Frontal cortex (tissue), 4 donors: ENCODE measurements around the gene CACNB2. TPM values are rescaled to one million over a fixed set of nuclear protein-coding genes. Genes with fewer than 3 reads are reported as not detected.

ENCODE experiments used
- DNase-seq, 2 donors: peaks; one replicate each; pipeline ENCODE4 v3.0.0; 2012; ENCODE audit warnings: low spot score in 2 of 2
- FAIRE-seq: peaks from 2 replicates; lab custom pipeline; 2012; peaks lifted over from hg19 to GRCh38; lab: Jason Lieb, UNC
- total RNA-seq: library from RNA; depleted of rRNA; stranded (reverse); fragments of >200 nt; gene quantifications from one replicate; pipeline ENCODE4 v1.2.3, GENCODE V29; 2014
- donor health status: control.
- donor health status: control.
- donor health status: control.

The CACNB2 gene
- total RNA-seq, 1 donor from 2014 or later, result 10.6 TPM

DNA sequence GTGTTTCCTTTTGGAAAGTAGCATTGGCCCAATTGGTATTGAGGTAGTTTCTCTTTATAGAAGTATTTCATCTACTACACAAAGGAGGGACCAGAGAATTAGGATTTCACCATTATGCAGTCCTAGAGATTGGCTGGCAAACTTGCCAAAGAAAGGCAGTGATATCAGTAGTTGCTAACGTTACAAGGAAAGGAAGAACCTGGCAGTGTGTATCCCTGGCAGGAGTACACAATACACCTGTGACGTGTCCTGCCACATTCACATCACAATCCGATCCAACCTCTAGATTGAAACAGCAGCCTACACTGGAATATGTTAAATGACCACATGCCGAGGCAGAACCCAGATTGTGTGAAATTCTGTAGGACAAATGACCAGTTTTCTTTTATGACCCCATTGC lies 81.7 kb downstream of the CACNB2 start:
- FAIRE-seq, result no peak

GRCh38 chr10:18222866-18223265 lies 82.6 kb downstream of the CACNB2 start:
- no peak for DNase-seq
- FAIRE-seq, result no peak

More for the DNA sequence above, 81.7 kb downstream of the CACNB2 start:
- no peak for DNase-seq

DNA sequence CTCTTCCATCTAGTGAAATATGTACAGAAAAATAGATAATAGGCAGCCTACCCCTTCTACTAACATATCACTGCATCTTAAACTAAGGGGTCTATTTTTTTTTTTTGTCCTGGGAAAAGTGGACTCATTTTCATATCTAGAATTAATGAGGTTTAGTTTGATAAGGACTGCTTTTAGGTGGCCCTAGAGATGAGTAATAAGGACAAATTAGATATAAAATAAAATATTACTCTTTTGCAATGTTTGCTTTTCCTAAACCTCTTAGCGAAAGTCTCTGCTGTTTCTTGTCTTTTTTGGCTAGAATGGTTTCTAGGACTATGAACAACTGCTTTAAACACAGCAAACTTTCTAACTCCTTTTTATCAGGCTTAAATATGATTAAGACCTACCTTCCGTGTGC lies 83.7 kb downstream of the CACNB2 start:
- FAIRE-seq, result no peak
- no peak for DNase-seq

- FAIRE-seq, result no peak
- no peak for DNase-seq
Measured at GRCh38 chr10:18224626-18225445, 84.6 kb downstream of the CACNB2 start.

- FAIRE-seq, result no peak
Measured at GRCh38 chr10:18226336-18226735, 86.1 kb downstream of the CACNB2 start.

GRCh38 chr10:18229826-18230225 lies 89.6 kb downstream of the CACNB2 start:
- no peak for DNase-seq
- no peak for FAIRE-seq

More at GRCh38 chr10:18226336-18226735, 86.1 kb downstream of the CACNB2 start:
- DNase-seq, result no peak

DNA sequence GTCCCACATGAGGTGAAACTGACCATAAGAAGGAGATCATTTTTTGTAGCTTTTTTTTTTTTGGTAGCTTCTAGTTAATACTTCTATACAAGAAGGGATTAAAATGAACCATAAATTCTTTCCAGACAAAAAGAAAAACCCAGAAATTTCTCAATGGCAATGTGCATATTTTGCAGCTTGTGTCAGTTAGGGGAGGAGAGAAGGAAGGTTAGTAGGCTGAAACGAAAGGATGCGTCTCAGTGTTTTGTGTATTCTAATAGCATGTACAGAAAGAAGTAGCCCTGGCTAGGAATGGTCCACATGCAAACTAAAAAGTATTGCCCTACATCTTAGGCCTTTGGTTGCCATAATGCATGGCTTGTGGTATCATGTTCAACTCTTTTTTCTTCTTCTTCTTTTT lies 90.6 kb downstream of the CACNB2 start:
- DNase-seq (no peak), FAIRE-seq (no peak)

DNA sequence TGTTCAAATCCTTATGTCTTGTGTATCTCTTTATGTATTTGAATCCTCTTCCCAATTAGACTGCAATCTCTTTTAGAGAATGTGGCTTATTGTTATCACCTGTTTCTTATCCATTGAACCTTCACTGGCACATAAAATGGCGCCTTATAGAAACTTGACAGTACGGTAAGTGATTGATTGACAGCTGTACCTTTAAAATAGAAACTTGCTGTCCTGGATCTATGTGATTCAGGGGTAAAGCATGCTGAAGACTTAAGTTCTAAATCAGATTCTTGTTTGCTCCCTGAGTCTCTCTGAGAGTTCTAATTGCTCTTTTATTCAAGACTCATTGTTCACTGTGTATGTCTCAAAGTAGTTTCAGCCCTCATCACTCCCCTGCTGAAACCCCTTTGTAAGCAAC lies 91.3 kb downstream of the CACNB2 start:
- FAIRE-seq (no peak), DNase-seq (no peak)

- FAIRE-seq, result no peak
- DNase-seq, result no peak
Measured at GRCh38 chr10:18233775-18234174, 93.6 kb downstream of the CACNB2 start.

GRCh38 chr10:18235477-18235876 lies 95.3 kb downstream of the CACNB2 start:
- FAIRE-seq (no peak), DNase-seq (no peak)

- no peak for DNase-seq
- FAIRE-seq, result no peak
Measured at GRCh38 chr10:18236756-18237155, 96.5 kb downstream of the CACNB2 start.

DNA sequence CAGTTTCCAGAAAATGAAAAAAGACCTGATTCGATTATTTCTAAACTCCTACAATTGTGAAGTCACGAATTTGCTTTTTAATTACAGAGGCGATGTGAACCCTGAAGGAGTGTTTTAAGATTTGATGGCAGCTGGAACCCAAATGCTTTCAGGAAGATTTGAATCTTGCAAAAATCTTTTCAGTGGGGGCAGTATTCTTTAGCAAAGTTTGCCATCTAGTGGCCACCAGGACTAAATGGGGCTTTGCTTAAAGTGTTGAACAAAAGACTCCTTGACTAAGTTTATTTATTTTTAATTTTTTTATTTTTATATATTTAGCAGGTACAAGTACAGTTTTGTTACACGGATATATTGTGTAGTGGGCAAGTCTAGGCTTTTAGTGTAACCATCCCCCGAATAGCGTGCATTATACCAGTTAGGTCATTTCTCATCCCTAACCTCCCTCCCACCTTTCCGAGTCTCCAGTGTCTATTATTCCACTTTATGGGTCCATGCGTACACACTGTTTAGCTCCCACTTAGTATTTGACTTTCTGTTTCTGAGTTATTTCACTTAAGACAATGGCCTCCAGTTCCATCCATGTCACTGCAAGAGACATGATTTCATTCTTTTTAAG lies 98.8 kb downstream of the CACNB2 start:
- FAIRE-seq, result peak; percentile 6

GRCh38 chr10:18240185-18240882 lies 100.1 kb downstream of the CACNB2 start:
- FAIRE-seq (no peak), DNase-seq (no peak)

More for the DNA sequence above, 98.8 kb downstream of the CACNB2 start:
- DNase-seq, result peak; percentile 8 to 37

DNA sequence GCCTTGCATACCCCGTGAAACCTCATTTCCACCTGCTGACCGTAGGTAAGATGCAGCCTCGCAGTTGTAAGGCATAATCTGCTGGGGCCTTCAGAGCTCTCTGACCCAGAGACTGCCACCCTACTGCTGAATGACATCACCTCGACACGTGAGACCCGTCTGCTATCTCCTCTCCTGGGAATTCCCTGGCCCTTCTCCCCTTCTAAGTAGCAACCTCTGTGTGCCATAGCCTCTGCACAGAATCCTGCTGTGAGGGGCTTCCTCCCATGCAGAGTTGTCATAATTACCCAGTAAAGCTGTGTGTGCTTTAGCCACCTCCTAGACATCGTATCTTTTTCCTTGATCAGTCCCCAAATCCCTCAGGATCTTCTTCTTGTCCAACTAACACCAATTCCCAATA lies 106.7 kb downstream of the CACNB2 start:
- DNase-seq (no peak), FAIRE-seq (no peak)

- DNase-seq (no peak), FAIRE-seq (no peak)
Measured at GRCh38 chr10:18252086-18252485, 111.9 kb downstream of the CACNB2 start.

DNA sequence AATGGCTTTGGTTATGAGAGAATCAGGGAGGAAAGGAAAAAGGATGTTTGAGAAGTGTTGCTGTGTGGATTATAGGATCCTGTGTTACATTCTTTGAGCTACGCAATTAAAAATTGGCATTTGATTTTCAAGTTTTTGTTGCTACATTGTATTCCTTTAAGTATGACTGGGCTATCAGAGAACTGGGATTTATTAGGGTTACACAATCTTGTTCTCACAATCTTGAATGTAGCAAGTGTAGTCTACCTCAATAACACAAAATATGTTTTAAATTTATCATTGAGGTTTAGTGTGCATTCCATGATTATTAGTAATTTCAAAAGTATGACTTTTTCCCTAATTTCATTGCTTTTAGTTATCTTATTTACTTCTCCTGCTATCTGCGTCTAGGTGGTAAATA lies 113.9 kb downstream of the CACNB2 start:
- no peak for DNase-seq
- no peak for FAIRE-seq

DNA sequence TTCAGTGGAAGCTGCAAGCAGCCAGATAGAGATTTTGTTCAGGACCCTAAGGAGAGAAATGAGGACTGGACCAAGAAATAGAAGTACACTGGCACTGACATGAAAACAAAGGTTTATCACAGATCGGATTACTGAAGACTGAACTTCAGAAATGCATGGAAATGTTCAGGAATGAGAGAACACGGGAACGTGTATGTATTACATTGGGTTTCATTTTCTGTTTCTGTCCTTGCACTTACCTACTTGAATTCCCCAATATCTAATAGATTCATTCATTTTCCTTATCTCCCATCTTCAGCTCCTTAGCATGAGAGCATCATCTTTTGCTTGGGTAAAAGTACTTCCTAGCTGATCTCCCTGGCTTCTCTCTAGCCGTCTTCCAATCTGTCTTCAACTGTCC lies 114.5 kb downstream of the CACNB2 start:
- no peak for FAIRE-seq

GRCh38 chr10:18260310-18260922 lies 120.2 kb downstream of the CACNB2 start:
- FAIRE-seq (no peak), DNase-seq (no peak)

More for the DNA sequence above, 114.5 kb downstream of the CACNB2 start:
- no peak for DNase-seq

DNA sequence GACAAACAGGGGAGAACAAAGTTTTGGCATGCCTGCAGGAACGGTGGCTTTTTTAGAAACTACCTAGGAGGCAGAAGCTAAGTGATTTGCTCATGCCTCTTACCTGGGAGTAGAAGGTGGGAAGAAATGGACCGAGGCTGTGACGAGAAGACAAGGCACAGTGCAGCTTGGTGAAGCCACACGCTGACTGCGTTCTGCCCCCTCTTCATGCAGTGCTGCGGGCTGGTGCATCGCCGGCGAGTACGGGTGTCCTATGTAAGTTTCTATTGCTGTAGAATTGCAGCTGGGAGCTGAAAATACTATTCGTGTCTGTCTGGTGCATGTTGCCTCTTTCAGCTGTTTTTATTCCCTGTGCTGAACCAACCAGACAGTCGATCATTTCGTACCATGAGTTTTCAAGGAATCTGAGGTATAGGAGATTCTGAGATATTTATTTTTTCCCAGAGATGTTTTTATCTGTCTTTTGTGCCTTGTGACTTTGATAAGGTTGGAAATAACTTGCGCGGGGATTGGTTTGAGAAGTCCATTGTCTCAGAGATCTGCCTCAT lies 120.9 kb downstream of the CACNB2 start:
- no peak for FAIRE-seq
- no peak for DNase-seq

- DNase-seq (no peak), FAIRE-seq (no peak)
Measured at GRCh38 chr10:18261768-18262231, 121.6 kb downstream of the CACNB2 start.
